HCT116 (cell line): ENCODE results near the gene PDE6C. TPM values are rescaled to one million over a fixed set of nuclear protein-coding genes. Genes with fewer than 3 reads are reported as not detected.

Source experiments
- ATAC-seq: fragments of 200-7000 bp; cut with Tn5 transposase; 2 replicates; pipeline ENCODE4 v1.9.1; 2020; ENCODE audit warnings: mild to moderate bottlenecking, moderate library complexity
- BruUV-seq: library from RNA; stranded (reverse); fragments of 400-500 nt; replicated peaks from 2 replicates; lab custom pipeline; 2021; lab: Mats Ljungman, UMichigan
- CTCF ChIA-PET: fragments of 300-600 bp; sonication (Branson Sonifier 250); formaldehyde crosslinking; loops from one replicate; lab custom pipeline; 2021; ENCODE audit warnings: antibody characterized with exemption; lab: Charles Lee
- POLR2A ChIA-PET: fragments of 300-600, 350-600 bp; sonication (Branson Sonifier 250); formaldehyde crosslinking; loops from one replicate; lab custom pipeline; 2021; ENCODE audit warnings: antibody characterized with exemption; lab: Charles Lee
- RAD21 ChIA-PET, 2 experiments: fragments of 300-600 bp; sonication (Branson Sonifier 250); formaldehyde crosslinking; loops; one replicate each; lab custom pipeline; 2023; ENCODE audit warnings: low total read pairs in 2 of 2; ENCODE audit not compliant: uncharacterized antibody in 2 of 2, unreplicated experiment in 2 of 2, low non-redundant PET in 1 of 2; lab: Charles Lee
- DNase-seq: peaks from one replicate; pipeline ENCODE4 v3.0.0-alpha.2; 2010; ENCODE audit warnings: low read depth, low spot score
- H2AFZ ChIP-seq: fragments of 200-600 bp; shearing (Covaris generic), sonication (generic); 2 replicates; pipeline ENCODE4 v1.6.1; 2017; ENCODE audit warnings: low read depth, mixed run types, mixed read lengths, antibody characterized with exemption, low read length; ENCODE audit not compliant: poor library complexity, severe bottlenecking
- H3K27ac ChIP-seq: 2 replicates; pipeline ENCODE4 v1.5.1; 2012; ENCODE audit warnings: low read depth, low read length
- H3K27me3 ChIP-seq: fragments of 200-600 bp; sonication (generic); 2 replicates; pipeline ENCODE4 v1.6.1; 2016; ENCODE audit warnings: mixed run types, low read length, mixed read lengths; ENCODE audit not compliant: insufficient read depth
- H3K36me3 ChIP-seq, 2 experiments: fragments of 200-500 bp in 1 of 2; fragments of 200-600 bp in 1 of 2; sonication (Bioruptor generic) in 1 of 2; sonication (generic) in 1 of 2; 2 replicates each; pipeline versions ENCODE4 v1.5.1 to v1.6.1; 2014 to 2016; ENCODE audit warnings: low read length in 2 of 2, inconsistent platforms in 1 of 2, mixed read lengths in 1 of 2, mixed run types in 1 of 2; ENCODE audit not compliant: insufficient read depth in 2 of 2, control insufficient read depth in 1 of 2
- H3K4me1 ChIP-seq, 2 experiments: fragments of 200-600 bp in 1 of 2; sonication (generic) in 1 of 2; 2 replicates each; pipeline versions ENCODE4 v1.5.1 to v1.6.1; 2012 to 2017; ENCODE audit warnings: low read length in 2 of 2, inconsistent platforms in 1 of 2, mild to moderate bottlenecking in 1 of 2, mixed read lengths in 1 of 2, mixed run types in 1 of 2, moderate library complexity in 1 of 2; ENCODE audit not compliant: insufficient read depth in 2 of 2, control insufficient read depth in 1 of 2
- H3K4me2 ChIP-seq: fragments of 200-600 bp; sonication (generic); 2 replicates; pipeline ENCODE4 v1.6.1; 2017; ENCODE audit warnings: mixed run types, low read length, mixed read lengths
- H3K4me3 ChIP-seq, 2 experiments: fragments of 200-600 bp in 1 of 2; sonication (generic) in 1 of 2; replicated peaks in 1 of 2; 2 replicates each; pipeline ENCODE4 v1.5.1; 2011 to 2016; ENCODE audit warnings: low read length in 2 of 2, control low read depth in 1 of 2, low read depth in 1 of 2, mild to moderate bottlenecking in 1 of 2, mixed read lengths in 1 of 2, mixed run types in 1 of 2
- H3K79me2 ChIP-seq: fragments of 200-600 bp; sonication (generic); 2 replicates; pipeline ENCODE4 v1.6.1; 2017; ENCODE audit warnings: mild to moderate bottlenecking, mixed run types, low read length, moderate library complexity, mixed read lengths; ENCODE audit not compliant: insufficient read depth
- H3K9ac ChIP-seq: fragments of 200-600 bp; sonication (generic); 2 replicates; pipeline ENCODE4 v1.6.1; 2016; ENCODE audit warnings: low read length, mixed read lengths
- H3K9me2 ChIP-seq: fragments of 200-600 bp; sonication (generic), shearing (Covaris generic); 2 replicates; pipeline ENCODE4 v1.6.1; 2017; ENCODE audit warnings: mixed run types, mild to moderate bottlenecking, moderate library complexity; ENCODE audit not compliant: insufficient read depth
- H3K9me3 ChIP-seq, 2 experiments: fragments of 200-500 bp in 1 of 2; fragments of 200-600 bp in 1 of 2; sonication (Bioruptor generic) in 1 of 2; sonication (generic) in 1 of 2; 2 replicates each; pipeline ENCODE4 v1.6.1; 2014 to 2017; ENCODE audit warnings: low read length in 2 of 2, mixed read lengths in 2 of 2, inconsistent platforms in 1 of 2, low read depth in 1 of 2, mild to moderate bottlenecking in 1 of 2, mixed run types in 1 of 2, moderate library complexity in 1 of 2; ENCODE audit not compliant: control insufficient read depth in 1 of 2, insufficient read depth in 1 of 2
- H4K20me1 ChIP-seq: fragments of 200-600 bp; sonication (generic), shearing (Covaris generic); 2 replicates; pipeline ENCODE4 v1.6.1; 2017; ENCODE audit warnings: mixed run types, mild to moderate bottlenecking, moderate library complexity; ENCODE audit not compliant: insufficient read depth
- CEBPB ChIP-seq: IDR thresholded peaks from 2 replicates; pipeline ENCODE4 v1.6.1; 2012; ENCODE audit warnings: low read depth
- CTCF ChIP-seq, 3 experiments: fragments of 200-600 bp in 1 of 3; sonication (generic) in 1 of 3; IDR thresholded peaks in 2 of 3; conservative IDR thresholded peaks in 1 of 3; 2 replicates each; pipeline ENCODE4 v1.5.1; 2012 to 2017; ENCODE audit warnings: low read depth in 2 of 3, low read length in 2 of 3, antibody characterized with exemption in 1 of 3, borderline replicate concordance in 1 of 3, control low read depth in 1 of 3, mild to moderate bottlenecking in 1 of 3, mixed read lengths in 1 of 3, mixed run types in 1 of 3, moderate library complexity in 1 of 3; ENCODE audit not compliant: insufficient read depth in 1 of 3
- EGR1 ChIP-seq: IDR thresholded peaks from 2 replicates; pipeline ENCODE4 v1.6.1; 2012; ENCODE audit warnings: low read depth
- ELF1 ChIP-seq: IDR thresholded peaks from 2 replicates; pipeline ENCODE4 v1.6.1; 2012; ENCODE audit warnings: low read depth, borderline replicate concordance
- MAX ChIP-seq: IDR thresholded peaks from 2 replicates; pipeline ENCODE4 v1.6.1; 2012
- SIN3A ChIP-seq: IDR thresholded peaks from 2 replicates; pipeline ENCODE4 v1.6.1; 2012; ENCODE audit warnings: low read depth
- SP1 ChIP-seq: IDR thresholded peaks from 2 replicates; pipeline ENCODE4 v1.6.1; 2012; ENCODE audit warnings: low read depth
- ZNF274 ChIP-seq: fragments of 200-500 bp; sonication (Bioruptor generic); IDR thresholded peaks from 2 replicates; pipeline ENCODE4 v1.6.1; 2014; ENCODE audit warnings: mild to moderate bottlenecking, low read depth, low read length, inconsistent platforms
- intact Hi-C: fragments of 100-400 bp; cut with micrococcal nuclease; formaldehyde crosslinking; loops from 2 replicates; pipeline ENCODE4 v1.10.0; 2022
- total RNA-seq: library from RNA; stranded (reverse); gene quantifications from one replicate; pipeline ENCODE4 v1.2.1, GENCODE V29; 2021; ENCODE audit not compliant: unreplicated experiment

The PDE6C gene
- total RNA-seq, 1 experiment from 2014 or later, result not detected

GRCh38 chr10:93590638-93591037 is 21.7 kb upstream of the PDE6C start:
- TF ChIP-seq SIN3A (no peak), CTCF (IDR thresholded peaks at IDR 0.05 in 2 of 3, conservative IDR thresholded peaks at IDR 0.05 in 1 of 3; ENCODE audit: borderline replicate concordance in 1 of 3, insufficient read depth in 1 of 3, low read depth in 2 of 3, low read length in 2 of 3) (no peak), ELF1 (no peak), ZNF274 (no peak), SP1 (no peak), CEBPB (no peak), MAX (no peak), EGR1 (no peak)
- TF ChIP-seq, all 23 proteins: peak for 0
- ATAC-seq (no peak), DNase-seq (no peak)
- POLR2A ChIA-PET, result no interaction called here
- Histone ChIP-seq H3K4me1 (no peaks in the 10 kb centered on the region), H2AFZ (no peak overlapping the region), H3K9me3 (no peaks in the 10 kb centered on the region), H3K79me2 (no peaks in the 10 kb centered on the region), H3K36me3 (no peaks in the 10 kb centered on the region), H3K9me2 (no peaks in the 10 kb centered on the region), H3K27me3 (no peaks in the 10 kb centered on the region), H3K4me3 (no peak overlapping the region), H3K27ac (no peak overlapping the region), H3K9ac (no peak overlapping the region), H3K4me2 (no peak overlapping the region), H4K20me1 (no peaks in the 10 kb centered on the region)
- intact Hi-C loops, result no loop called here
- no TSS peak for BruUV-seq
- RAD21 ChIA-PET, result no interaction called here
- CTCF ChIA-PET, result no interaction called here
